ENCODE measurements around the gene COL4A4. TPM values are rescaled to one million over a fixed set of nuclear protein-coding genes. Genes with fewer than 3 reads are reported as not detected.
"Not testable (repeated sequence)": the region's sequence is repeated elsewhere in the genome, so short reads cannot be mapped to it uniquely, and the experiment has no call there.

The COL4A4 gene
- total RNA-seq, 1 experiment from 2014 or later, result under 0.01 TPM

GRCh38 chr2:227115761-227116160 is 48.2 kb downstream of the COL4A4 start:
- no peak for DNase-seq (ENCODE audit: low read depth)

- DNase-seq (ENCODE audit: low read depth), result peak; percentile 60
These were observed 56.9 kb downstream of the COL4A4 start for GRCh38 chr2:227106845-227107759.

- no peak for DNase-seq (ENCODE audit: low read depth)
These were observed 60.4 kb downstream of the COL4A4 start for GRCh38 chr2:227103583-227103982.

- no peak for DNase-seq (ENCODE audit: low read depth)
These were observed 64.7 kb downstream of the COL4A4 start for GRCh38 chr2:227099340-227099739.

- DNase-seq (ENCODE audit: low read depth), result no peak
These were observed 65.9 kb downstream of the COL4A4 start for GRCh38 chr2:227098162-227098515.

- no peak for DNase-seq (ENCODE audit: low read depth)
These were observed 66.4 kb downstream of the COL4A4 start for GRCh38 chr2:227097495-227098161.

GRCh38 chr2:227095346-227095745 is 68.7 kb downstream of the COL4A4 start:
- DNase-seq (ENCODE audit: low read depth), result no peak

- DNase-seq (ENCODE audit: low read depth), result no peak
These were observed 81.7 kb downstream of the COL4A4 start for GRCh38 chr2:227082286-227082685.

GRCh38 chr2:227079726-227080125 is 84.3 kb downstream of the COL4A4 start:
- no peak for DNase-seq (ENCODE audit: low read depth)

GRCh38 chr2:227065065-227065464 is 98.9 kb downstream of the COL4A4 start:
- DNase-seq (ENCODE audit: low read depth), result not testable (repeated sequence)

- no peak for DNase-seq (ENCODE audit: low read depth)
These were observed 105.1 kb downstream of the COL4A4 start for GRCh38 chr2:227058888-227059399.

GRCh38 chr2:227057743-227058447 is 106.1 kb downstream of the COL4A4 start:
- no peak for DNase-seq (ENCODE audit: low read depth)

- no peak for DNase-seq (ENCODE audit: low read depth)
These were observed 106.9 kb downstream of the COL4A4 start for GRCh38 chr2:227057060-227057459.

- no peak for DNase-seq (ENCODE audit: low read depth)
These were observed 110.0 kb downstream of the COL4A4 start for GRCh38 chr2:227054006-227054405.

GRCh38 chr2:227052879-227053278 is 111.1 kb downstream of the COL4A4 start:
- DNase-seq (ENCODE audit: low read depth), result no peak

- no peak for DNase-seq (ENCODE audit: low read depth)
These were observed 120.0 kb downstream of the COL4A4 start for GRCh38 chr2:227043981-227044380.

- no peak for DNase-seq (ENCODE audit: low read depth)
These were observed 125.3 kb downstream of the COL4A4 start for GRCh38 chr2:227038550-227039189.

- DNase-seq (ENCODE audit: low read depth), result no peak
These were observed 127.5 kb downstream of the COL4A4 start for GRCh38 chr2:227036527-227036926.

GRCh38 chr2:227035711-227036367 is 128.2 kb downstream of the COL4A4 start:
- no peak for DNase-seq (ENCODE audit: low read depth)

- DNase-seq (ENCODE audit: low read depth), result peak; percentile 58
These were observed 130.4 kb downstream of the COL4A4 start for GRCh38 chr2:227033471-227034148.

- no peak for DNase-seq (ENCODE audit: low read depth)
These were observed 132.6 kb downstream of the COL4A4 start for GRCh38 chr2:227031379-227031778.
